SKM-1 (cell line): ENCODE measurements around the gene KHDC4.
"Not testable (repeated sequence)": the region's sequence is repeated elsewhere in the genome, so short reads cannot be mapped to it uniquely, and the experiment has no call there.

Experiments used
- DNase-seq: peaks from one replicate; lab custom pipeline; 2025; ENCODE audit not compliant: unreplicated experiment; lab: John Stamatoyannopoulos, UW

KHDC4 gene

DNA sequence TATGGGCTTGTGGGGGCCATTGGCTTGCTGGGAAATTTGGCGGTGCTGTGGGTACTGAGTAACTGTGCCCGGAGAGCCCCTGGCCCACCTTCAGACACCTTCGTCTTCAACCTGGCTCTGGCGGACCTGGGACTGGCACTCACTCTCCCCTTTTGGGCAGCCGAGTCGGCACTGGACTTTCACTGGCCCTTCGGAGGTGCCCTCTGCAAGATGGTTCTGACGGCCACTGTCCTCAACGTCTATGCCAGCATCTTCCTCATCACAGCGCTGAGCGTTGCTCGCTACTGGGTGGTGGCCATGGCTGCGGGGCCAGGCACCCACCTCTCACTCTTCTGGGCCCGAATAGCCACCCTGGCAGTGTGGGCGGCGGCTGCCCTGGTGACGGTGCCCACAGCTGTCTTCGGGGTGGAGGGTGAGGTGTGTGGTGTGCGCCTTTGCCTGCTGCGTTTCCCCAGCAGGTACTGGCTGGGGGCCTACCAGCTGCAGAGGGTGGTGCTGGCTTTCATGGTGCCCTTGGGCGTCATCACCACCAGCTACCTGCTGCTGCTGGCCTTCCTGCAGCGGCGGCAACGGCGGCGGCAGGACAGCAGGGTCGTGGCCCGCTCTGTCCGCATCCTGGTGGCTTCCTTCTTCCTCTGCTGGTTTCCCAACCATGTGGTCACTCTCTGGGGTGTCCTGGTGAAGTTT, 7.8 kb upstream of the KHDC4 start:
- DNase-seq = no peak

DNA sequence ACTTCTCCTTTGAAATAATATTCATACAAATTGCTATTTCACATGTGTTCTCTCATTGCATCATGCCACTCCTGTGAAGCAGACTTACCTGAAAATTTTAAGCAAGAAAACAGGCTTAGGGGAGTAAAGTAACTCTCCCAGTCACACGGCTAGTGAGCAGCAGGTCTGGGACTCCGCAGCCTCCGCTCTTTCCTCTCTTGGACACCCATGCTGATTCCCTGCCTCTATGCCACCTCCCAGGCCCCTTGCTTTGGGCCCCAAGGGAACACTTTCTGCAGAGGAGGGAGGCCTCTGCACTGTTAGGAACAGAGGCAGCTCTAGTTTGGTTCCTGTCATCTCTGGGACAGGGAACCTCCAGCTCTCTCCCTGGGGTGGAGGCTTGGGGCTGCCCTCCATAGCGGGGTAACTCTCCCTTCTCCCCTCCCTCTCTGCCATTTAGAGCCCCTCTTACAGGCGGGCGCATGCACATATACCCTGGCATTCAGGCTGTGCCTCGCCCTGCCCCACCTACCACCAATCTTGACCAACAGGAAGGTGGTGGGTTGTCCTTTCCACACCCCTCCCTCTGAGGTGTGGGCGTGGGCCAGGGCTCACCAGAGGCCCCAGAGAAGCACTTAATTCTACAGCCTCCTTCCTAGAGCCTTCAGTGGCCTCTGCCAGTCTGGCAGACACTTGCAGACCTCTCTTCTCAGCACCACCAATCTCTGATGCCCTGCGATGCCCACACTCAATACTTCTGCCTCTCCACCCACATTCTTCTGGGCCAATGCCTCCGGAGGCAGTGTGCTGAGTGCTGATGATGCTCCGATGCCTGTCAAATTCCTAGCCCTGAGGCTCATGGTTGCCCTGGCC, 7.0 kb upstream of the KHDC4 start, which contains the start of gene RXFP4:
Gene RXFP4 (plus strand): TSS at position 646 of the 852 bp plus-strand sequence. CDS start 72 bp downstream, at position 718.
- peak; percentile 85 for DNase-seq

DNA sequence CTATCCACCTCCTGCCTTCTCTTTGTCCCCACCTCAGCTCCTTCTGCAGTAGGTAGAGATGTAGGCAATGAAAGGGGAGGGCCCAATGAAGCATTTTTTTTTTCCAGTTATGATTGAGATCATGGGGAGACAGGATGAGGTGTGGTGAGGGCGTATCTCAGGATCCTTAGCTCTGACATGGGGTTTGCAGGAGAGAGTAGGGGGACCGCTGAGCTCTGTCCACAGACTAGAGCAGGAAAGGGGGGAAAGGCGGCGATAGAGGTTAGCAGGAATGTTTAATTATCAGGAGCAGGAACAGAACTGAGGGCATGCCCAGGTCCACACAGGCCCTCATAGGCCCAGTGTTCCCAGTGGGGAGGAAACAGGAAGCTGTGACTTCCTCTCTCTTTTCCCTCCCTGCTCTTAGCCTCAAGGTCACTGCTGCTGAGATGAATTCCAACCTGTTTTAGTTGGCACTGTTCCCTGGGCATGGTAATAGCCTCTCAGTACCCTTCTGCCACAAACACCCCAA, 6.3 kb upstream of the KHDC4 start:
- DNase-seq = peak; percentile 85

DNA sequence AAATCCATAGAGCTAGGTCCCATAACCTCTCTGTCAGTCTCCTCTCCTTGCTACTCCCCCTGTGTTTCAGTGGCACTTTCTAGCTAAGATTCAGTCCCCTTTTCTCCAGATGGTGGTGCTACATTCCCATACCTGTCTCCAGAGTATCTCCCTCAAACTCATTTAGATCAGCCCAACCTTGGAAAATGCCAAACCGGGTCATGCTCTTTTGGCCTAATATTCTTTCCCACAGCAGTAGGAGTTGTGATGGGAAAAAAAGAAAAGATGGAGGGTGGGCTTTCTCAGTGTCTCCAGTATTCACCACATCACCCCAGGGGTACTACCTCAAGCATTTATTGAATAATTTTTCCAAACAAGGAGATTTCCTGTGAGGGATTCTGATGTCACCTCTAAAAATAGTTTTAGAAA, 4.0 kb upstream of the KHDC4 start:
- peak; percentile 88 for DNase-seq

DNA sequence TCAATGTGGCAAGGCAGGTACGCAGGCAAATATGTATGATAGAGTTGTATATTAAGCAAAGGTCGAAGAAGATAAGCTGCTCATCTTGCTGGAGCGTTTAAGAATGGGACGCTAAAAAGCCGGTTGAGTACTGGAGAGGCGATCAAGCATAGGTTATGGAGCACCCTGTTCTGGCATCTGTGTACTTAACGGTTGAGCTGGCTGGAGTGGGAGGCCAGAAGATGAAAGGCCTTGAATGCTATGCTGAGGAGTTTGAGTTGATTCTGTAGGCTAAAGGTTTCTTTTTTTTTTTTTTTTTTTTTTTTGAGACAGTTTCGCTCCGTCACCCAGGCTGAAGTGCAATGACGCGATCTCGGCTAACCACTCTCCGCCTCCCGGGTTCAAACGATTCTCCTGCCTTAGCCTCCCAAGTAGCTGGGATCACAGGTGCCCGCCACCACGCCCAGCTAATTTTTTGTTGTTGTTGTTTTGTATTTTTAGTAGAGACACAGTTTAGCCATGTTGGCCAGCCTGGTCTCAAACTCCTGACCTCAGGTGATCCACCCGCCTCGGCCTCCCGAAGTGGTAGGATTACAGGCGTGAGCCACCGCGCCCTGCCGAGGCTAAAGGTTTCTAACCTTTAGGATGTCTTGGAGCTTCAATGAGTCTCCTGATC, 850 bp upstream of the KHDC4 start:
- no peak for DNase-seq

DNA sequence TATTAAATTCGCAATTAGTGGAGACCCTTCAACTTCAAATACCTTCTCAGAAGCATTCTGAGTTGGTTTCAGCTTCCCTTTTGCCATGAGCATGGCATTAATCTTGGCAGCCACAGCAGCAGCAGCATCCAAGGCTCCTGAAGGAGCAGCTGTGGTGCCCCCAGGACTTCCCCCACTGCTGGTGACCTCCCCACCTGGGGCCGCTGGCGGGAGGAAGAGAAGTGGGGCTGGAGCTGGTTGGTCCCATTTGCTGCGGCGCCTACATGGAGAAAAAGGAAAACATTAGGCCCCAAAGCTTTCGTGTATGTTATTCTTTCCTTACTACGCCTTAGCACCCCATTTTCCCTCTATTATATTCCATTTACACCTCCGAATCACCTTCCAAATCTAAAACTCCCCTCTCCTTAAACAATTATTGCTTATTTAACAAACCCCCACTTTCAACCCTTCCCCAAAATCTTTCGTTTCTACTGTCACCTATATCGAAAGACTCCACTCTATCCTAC, 569 bp downstream of the KHDC4 start:
- no peak for DNase-seq

DNA sequence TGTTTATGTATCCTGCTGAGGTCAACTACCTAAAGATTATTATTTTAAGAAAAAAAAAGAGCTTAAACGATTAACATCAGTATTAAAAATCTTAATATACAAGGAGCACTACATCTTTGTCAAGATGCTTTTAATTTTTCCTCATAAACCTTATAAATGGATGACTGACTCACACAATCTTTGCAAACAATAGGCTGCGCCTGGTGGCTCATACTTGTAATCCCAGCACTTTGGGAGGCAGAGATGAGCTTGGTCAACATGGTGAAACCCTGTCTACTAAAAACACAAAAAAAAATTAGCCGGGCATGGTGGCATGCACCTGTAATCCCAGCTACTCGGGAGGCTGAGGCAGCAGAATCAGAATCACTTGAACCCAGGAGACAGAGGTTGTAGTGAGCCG, 1.7 kb downstream of the KHDC4 start:
- DNase-seq = no peak

DNA sequence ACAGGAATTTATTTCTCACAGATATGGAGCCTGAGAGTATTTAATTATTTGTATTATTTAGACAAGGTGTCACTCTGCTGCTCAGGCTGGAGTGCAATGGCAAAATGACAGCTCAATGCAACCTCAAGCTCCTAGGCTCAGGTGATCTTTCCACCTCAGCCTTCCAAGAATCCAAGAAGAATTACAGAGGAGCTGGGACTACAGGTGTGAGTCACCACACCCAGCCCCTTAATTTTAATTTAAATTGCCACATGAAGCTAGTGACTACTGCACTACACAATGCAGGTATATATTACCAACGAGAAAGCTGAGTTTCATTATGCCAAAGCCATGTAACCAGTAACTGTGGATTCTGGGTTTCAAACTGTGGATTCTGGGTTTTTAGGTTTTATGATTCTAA, 2.1 kb downstream of the KHDC4 start:
- DNase-seq = no peak

DNA sequence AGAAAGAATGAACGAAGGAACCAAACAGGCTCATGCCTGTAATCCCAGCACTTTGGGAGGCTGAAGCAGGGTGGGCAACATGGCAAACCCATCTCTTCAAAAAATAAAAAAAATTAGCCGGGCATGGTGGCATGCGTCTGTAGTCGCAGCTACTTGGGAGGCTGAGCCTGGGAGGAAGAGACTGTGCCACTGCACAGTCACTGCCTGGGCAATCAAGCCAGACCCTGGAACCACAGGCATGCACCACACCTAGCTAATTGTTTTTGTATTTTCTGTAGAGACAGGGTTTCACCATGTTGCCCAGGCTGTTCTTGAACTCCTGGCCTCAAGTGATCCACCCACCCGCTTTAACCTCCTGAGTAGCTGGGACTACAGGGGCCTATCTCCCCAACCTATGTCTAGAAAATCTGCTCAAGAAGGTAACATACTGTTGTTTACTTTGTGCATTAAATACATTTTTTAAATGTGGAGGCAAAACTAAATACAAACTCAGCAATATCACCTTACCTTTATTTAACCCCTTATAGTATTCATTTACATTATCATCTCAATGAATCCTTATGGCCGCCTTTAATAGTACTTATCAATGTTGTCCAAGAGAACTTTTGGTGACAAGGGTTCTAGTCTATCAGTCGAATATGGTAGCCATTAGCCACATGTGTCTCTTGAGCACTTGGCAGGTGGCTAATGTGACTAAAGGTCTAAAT, 2.7 kb downstream of the KHDC4 start:
- no peak for DNase-seq

DNA sequence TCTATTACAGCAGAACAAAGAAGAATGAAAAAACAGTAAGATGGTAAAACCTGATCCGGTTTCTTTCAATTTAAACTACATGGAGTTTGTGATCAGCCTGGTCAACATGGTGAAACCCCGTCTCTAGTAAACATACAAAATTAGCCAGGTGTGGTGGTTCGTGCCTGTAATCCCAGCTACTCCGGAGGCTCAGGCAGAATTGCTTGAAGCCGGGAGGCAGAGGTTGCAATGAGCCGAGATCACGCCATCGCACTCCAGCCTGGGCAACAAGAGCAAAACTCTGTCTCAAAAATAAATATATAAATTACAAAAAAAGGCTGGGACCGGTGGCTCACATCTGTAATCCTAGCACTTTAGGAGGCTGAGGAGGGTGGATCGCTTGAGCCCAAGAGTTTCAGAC, 3.5 kb downstream of the KHDC4 start:
- not testable (repeated sequence) for DNase-seq

DNA sequence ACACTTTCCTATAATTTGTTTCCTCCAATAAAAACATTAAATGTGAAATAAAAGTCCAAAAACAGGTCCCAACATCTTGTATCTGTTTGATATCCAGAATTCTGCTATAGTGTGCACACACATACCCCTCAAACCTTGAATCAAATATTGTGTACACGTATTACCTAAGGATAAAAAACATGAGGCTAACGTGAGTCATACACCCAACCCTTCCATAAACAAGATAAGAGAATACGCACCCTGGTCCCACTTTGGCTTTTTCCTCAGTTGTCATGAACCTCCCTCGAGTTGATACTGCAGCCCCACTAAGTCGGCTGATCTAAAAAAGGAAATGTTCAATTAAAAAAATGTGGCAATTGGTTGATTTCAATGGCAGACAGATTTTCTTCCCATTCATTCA, 5.2 kb downstream of the KHDC4 start:
- DNase-seq = no peak

DNA sequence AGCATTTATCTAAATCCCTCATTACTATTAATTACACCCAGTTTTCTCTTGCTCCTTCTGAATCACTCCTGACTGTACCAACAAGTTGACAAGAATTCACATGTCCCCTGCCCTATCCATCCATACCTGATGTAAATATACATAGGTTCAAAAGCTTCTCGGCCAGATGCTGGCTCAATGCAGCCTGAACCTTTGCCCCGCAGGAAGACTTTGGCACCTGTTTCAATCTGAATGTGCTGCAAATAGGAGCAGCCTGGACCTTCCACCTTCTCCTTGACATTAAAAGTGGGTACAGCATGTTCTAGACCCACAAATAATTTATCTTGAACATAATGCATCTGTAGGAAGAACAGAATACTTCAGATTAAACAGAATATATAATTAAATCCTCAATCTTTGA, 8.7 kb downstream of the KHDC4 start:
- no peak for DNase-seq

DNA sequence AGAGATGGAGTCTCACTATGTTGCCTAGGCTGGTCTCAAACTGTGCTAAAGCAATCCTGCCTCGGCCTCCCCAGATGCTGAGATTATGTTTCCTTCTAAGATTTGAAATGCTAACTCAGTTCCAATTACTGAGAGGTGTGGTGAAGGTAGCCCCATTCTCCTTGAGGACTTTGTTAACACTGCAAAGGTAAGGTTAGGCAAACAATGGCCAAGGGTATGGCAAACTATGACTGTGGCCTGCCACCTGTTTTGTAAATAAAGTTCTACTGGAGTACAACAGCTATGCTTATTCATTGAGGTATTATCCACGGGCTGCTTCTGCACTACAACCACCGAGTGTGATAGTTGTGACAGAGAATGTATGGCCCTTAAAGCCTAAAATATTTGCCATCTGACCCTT, 13.5 kb downstream of the KHDC4 start:
- DNase-seq = no peak

DNA sequence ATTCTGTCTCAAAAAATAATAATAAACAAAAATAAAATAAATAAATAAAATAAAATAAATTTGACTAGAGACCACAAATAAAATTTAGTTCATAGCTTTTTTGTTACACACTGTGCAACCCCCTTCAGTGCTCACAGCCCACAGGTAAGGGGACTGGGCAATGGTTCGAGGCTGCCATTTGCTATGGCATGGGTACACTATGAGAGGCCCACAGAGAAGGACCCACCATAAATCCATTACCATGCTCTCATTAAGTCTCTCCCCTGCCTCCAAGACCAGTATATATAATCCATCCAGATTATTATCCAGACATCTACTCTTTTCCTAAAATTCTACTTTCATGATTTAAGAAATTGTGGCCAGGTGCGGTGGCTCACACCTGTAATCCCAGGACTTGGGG, 14.4 kb downstream of the KHDC4 start:
- DNase-seq = no peak

DNA sequence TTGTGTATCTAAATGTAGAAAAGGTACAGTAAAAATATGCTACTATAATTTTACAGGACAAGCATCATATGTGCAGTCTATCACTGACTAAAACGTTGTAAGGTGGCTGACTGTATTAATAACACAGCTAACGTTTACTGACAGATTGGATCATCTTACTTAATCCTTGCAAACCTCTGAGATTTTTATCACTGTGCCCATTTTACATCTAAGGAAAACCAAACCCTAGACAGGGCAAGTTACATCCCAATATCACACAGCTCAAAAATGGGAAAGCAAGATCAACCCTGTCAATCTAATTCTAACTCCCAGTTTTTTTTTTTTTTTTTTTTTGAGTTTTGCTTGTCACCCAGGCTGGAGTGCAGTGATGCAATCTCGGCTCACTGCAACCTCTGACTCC, 15.6 kb downstream of the KHDC4 start:
- no peak for DNase-seq

DNA sequence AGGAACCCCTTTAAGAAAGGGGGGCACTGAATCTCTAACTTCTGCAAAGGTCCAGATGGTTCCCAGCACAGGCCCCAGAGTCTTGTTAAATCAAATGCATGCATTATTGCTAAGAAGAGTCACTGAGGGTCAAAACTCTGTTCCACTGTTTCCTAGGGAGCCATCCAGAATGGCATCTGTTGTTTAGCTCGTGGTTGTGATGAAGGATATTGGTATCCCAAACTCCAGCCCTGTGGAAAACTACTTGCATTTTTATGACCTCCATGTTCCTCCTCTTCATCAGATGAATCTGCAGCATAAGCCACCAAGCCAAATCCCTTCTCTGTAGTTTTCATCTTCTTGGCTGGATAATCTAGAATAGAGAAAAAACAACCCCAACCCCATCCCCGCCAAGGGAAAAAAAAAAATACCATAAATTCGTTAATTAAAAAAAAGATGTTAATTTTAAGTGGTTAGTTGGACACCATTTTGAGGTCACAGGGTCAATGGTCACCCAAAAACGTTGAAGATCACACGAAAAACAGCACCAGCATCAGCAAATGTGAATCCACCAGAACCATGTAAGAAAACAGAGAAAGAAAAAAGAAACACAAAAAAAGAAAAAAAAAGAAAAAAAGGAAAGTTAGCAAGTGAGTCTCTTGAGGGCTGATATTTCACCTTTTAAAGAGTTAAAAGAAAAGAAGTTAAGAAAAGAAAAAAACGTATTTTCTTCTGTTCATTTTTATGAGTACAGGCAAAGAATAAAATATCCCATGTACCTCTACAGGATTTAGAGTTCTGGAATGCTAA, 20.1 kb downstream of the KHDC4 start:
- no peak for DNase-seq

DNA sequence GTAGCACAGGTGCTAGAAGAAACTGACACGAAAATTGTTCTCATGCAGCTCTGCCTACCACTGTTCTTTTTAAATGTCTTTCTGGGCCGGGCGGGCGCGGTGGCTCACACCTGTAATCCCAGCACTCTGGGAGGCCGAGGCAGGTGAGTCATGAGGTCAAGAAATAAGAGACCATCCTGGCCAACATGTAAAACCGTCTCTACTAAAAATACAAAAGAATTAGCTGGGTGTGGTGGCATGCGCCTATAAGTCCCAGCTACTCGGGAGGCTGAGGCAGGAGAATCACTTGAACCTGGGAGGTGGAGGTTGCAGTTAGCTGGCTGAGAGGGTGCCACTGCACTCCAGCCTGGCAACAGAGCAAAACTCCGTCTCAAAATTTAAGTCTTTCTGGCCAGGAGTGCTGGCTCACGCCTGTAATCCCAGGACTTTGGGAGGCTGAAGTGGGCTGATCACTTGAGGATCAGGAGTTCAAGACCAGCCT, 22.1 kb downstream of the KHDC4 start:
- DNase-seq = no peak

DNA sequence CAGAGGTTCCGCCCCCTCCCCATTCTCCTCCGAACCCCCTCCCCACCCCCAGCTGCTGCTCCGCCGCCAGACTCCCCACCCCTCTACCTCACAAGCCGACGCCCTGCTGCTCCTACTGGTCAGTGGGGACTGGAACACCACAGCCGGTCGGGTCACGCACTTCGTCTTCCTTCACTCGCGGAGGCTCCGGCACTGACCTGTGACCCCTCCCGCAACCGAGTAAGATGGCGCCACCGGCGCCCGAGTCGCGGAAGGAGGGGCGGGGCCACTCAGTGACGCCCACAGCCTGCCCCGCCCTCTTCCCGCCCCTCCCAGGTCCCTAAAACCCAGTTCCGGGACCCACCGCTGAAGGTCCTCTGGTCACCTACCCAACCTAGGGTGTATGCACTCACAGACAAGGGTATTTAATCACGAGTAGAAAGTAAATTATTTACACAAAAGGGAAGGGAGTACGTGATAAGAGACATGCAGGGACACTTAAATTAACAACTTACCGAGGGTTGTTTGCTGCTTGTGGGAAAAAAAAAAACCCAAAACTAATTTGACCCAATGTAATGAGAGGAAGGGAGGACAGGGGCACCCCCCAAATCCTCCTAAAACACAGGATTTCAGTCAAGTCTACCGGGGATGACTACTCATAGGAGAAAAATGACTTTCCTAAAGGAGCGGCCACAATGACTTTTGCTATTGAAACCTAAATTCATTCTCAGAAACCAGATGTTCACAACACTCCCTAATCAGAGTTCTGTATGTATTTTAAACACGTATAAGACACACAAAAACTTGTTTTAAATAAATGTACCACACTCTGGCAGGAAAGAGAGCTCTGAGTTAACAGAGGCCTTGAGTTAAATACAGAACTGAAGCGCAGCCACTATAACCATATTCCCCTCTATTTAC, 22.8 kb downstream of the KHDC4 start, which contains the start of gene RIT1:
Gene RIT1 (minus strand): TSS at position 194 of the 900 bp plus-strand sequence. CDS start 588 bp downstream, outside the sequence.
- DNase-seq = peak; percentile 87

DNA sequence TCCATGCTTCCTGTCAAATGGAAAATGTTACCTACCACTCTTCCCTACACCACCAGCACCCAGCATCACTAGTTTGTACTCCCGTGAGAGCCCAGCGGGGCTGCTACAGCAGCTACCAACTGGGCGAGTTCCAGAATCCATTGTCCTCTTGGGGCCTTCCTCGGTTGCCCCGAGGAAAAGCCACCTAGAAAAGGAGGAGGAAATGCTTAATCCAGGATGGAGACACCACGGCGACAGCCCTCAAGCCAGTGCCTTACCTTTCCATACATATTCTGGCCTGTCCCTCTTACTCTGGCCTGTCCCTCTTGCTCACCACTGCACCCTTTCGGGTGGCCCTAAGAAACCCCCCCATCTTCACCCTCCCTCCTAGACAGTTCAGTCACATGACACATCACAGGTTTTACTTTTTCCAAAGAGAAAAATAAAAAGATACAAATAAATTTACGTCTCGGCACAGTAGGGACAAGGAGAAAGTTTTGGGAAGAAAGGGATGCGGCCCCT, 23.5 kb downstream of the KHDC4 start:
- no peak for DNase-seq
